Calu3 (cell line): Measurements from ENCODE around the gene AGPAT3. TPM values are rescaled to one million over a fixed set of nuclear protein-coding genes. Genes with fewer than 3 reads are reported as not detected.

ENCODE experiments used
- BruUV-seq: library from RNA; stranded (reverse); fragments of 400-500 nt; replicated peaks from 2 replicates; lab custom pipeline; 2021; lab: Mats Ljungman, UMichigan
- CTCF ChIA-PET: fragments of 300-600 bp; sonication (Branson Sonifier 250); formaldehyde crosslinking; loops from one replicate; lab custom pipeline; 2022; ENCODE audit warnings: antibody characterized with exemption; lab: Charles Lee
- DNase-seq: peaks from one replicate; pipeline ENCODE4 v3.0.0; 2022
- H3K27ac Mint-ChIP-seq: one replicate; pipeline ENCODE4 v1.8.0; 2022; ENCODE audit warnings: mixed read lengths; ENCODE audit not compliant: unreplicated experiment
- H3K27me3 Mint-ChIP-seq: one replicate; pipeline ENCODE4 v1.8.0; 2022; ENCODE audit warnings: mixed read lengths; ENCODE audit not compliant: unreplicated experiment
- H3K36me3 Mint-ChIP-seq: one replicate; pipeline ENCODE4 v1.8.0; 2022; ENCODE audit warnings: mild to moderate bottlenecking, moderate library complexity, mixed read lengths; ENCODE audit not compliant: insufficient read depth, unreplicated experiment
- H3K4me1 Mint-ChIP-seq: one replicate; pipeline ENCODE4 v1.8.0; 2022; ENCODE audit warnings: mild to moderate bottlenecking, low read depth, mixed read lengths; ENCODE audit not compliant: unreplicated experiment
- H3K4me3 Mint-ChIP-seq: one replicate; pipeline ENCODE4 v1.8.0; 2022; ENCODE audit warnings: mild to moderate bottlenecking, low read depth, moderate library complexity, mixed read lengths; ENCODE audit not compliant: unreplicated experiment
- H3K9me3 Mint-ChIP-seq: one replicate; pipeline ENCODE4 v1.8.0; 2022; ENCODE audit warnings: low read depth, mixed read lengths; ENCODE audit not compliant: unreplicated experiment
- CTCF ChIP-seq: fragments of 200-600 bp; IDR thresholded peaks from one replicate; pipeline ENCODE4 v1.8.0; 2022; ENCODE audit warnings: antibody characterized with exemption; ENCODE audit not compliant: unreplicated experiment
- intact Hi-C: fragments of 100-400 bp; cut with micrococcal nuclease; formaldehyde crosslinking; loops from one replicate; pipeline ENCODE4 v1.10.0; 2022; ENCODE audit not compliant: unreplicated experiment
- total RNA-seq: library from RNA; stranded (reverse); gene quantifications from 2 replicates; pipeline ENCODE4 v1.2.3, GENCODE V29; 2022

AGPAT3 gene
- total RNA-seq, 1 experiment from 2014 or later = 61.2 TPM

GRCh38 chr21:43930848-43931375 is 65.9 kb downstream of the AGPAT3 start:
- TF ChIP-seq CTCF = no peak
- Mint-ChIP-seq H3K4me1 (no peaks in the 10 kb centered on the region), H3K4me3 (no peak overlapping the region), H3K36me3 (no peaks in the 10 kb centered on the region), H3K27me3 (no peaks in the 10 kb centered on the region), H3K27ac (no peak overlapping the region), H3K9me3 (no peaks in the 10 kb centered on the region)
- BruUV-seq = no TSS peak
- no peak for DNase-seq
- CTCF ChIA-PET = interaction anchor here (0.6 kb wide), 1 partner anchor 349 kb away, joined by 4 read pairs; no protein-coding TSS in a partner anchor
- intact Hi-C loops = no loop called here

- CTCF ChIA-PET = no interaction called here
- Mint-ChIP-seq H3K27me3 (no peaks in the 10 kb centered on the region), H3K36me3 (no peaks in the 10 kb centered on the region), H3K4me1 (no peaks in the 10 kb centered on the region), H3K27ac (no peak overlapping the region), H3K9me3 (no peaks in the 10 kb centered on the region), H3K4me3 (no peak overlapping the region)
- BruUV-seq = no TSS peak
- no peak for TF ChIP-seq CTCF
- no peak for DNase-seq
- intact Hi-C loops = no loop called here
These were observed 66.5 kb downstream of the AGPAT3 start for GRCh38 chr21:43931489-43931888.

- TF ChIP-seq CTCF = no peak
- intact Hi-C loops = no loop called here
- H3K4me3 Mint-ChIP-seq = no peak overlapping the region
- H3K27me3 Mint-ChIP-seq = no peaks in the 10 kb centered on the region
- no TSS peak for BruUV-seq
- no peaks in the 10 kb centered on the region for H3K9me3 Mint-ChIP-seq
- H3K36me3 Mint-ChIP-seq = no peaks in the 10 kb centered on the region
- no peak for DNase-seq
- H3K27ac Mint-ChIP-seq = no peak overlapping the region
- CTCF ChIA-PET = no interaction called here
- no peaks in the 10 kb centered on the region for H3K4me1 Mint-ChIP-seq
These were observed 67.0 kb downstream of the AGPAT3 start for GRCh38 chr21:43932005-43932404.

- no peak for DNase-seq
- Mint-ChIP-seq H3K9me3 (no peaks in the 10 kb centered on the region), H3K27me3 (no peaks in the 10 kb centered on the region), H3K4me1 (no peaks in the 10 kb centered on the region), H3K36me3 (no peaks in the 10 kb centered on the region), H3K27ac (no peak overlapping the region), H3K4me3 (no peak overlapping the region)
- CTCF ChIA-PET = no interaction called here
- intact Hi-C loops = no loop called here
- no TSS peak for BruUV-seq
- TF ChIP-seq CTCF = no peak
These were observed 68.2 kb downstream of the AGPAT3 start for GRCh38 chr21:43933199-43933598.
